Measurements from ENCODE around the gene UIMC1. TPM values are rescaled to one million over a fixed set of nuclear protein-coding genes. Genes with fewer than 3 reads are reported as not detected.

The UIMC1 gene
- total and polyA plus RNA-seq, 8 donors = 11.6 to 81.7 (median 33.2) TPM

DNA sequence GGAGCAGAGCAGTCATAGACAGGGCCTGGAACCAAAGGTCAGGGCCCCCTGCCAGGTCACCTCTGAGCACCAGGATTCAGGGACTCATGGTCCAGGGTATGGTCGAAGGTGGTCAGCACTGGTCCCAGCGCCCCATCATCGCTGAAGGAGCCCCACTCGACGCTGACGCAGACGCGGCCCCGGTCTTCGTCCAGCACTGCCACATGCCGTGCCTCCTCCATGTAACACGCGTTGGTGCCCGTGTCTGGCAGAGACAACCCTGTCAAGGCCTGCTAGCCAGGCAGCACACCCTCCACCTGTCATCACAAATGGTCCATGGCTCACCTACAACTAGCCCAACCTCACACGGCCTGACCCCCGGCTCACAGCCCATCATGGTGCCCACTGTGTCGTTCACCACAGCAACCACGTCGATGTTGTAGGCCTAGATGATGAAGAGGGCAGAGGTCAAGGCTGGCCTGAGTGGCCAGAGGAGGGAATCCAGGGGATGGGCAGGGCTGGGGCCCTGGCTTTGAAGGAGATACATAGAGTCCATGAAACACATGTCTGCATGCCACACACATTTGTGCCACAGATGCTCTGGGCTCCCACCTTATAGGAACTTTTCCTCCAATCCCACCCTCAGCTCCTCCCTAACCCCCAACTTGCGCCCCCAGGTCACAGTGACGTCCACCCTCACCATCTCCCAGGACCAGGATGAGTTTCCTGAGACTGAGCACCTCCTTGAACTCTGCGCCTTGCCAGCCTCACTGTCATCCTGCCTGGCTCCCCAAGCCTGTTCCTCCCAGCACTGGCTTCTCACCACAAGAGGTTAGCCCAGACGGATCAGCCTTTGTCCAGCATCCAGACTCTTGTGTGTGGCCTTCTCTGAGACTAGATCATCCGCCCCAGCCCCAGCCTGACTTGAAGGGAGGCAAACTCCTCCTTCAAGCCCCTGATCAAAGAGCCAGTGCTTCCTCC, 117.0 kb downstream of the UIMC1 start:
- intact Hi-C loops (cut with DNase I; ENCODE audit: low total_unique reads) = no loop called here
- no peaks in the 10 kb centered on the region for H3K36me3 ChIP-seq
- H3K27ac ChIP-seq = no peak overlapping the region
- H3K9me3 ChIP-seq = no peaks in the 10 kb centered on the region
- WGBS, 5 donors = 89 to 94% (median 91%) methylated on average over 14 to 24 of the region's 24 CpGs
- H3K4me3 ChIP-seq = no peak overlapping the region
- H3K27me3 ChIP-seq = peaks cover 0 to 4% (median 0%) of the 10 kb centered on the region in 3 donors
- H3K4me1 ChIP-seq = no peaks in the 10 kb centered on the region
- TF ChIP-seq EP300 (IDR thresholded peaks at IDR 0.05) (no peak), POLR2A (IDR thresholded peaks at IDR 0.05) (no peak), POLR2AphosphoS5 (IDR thresholded peaks at IDR 0.05) (no peak)
- TF ChIP-seq, protein P1, sequence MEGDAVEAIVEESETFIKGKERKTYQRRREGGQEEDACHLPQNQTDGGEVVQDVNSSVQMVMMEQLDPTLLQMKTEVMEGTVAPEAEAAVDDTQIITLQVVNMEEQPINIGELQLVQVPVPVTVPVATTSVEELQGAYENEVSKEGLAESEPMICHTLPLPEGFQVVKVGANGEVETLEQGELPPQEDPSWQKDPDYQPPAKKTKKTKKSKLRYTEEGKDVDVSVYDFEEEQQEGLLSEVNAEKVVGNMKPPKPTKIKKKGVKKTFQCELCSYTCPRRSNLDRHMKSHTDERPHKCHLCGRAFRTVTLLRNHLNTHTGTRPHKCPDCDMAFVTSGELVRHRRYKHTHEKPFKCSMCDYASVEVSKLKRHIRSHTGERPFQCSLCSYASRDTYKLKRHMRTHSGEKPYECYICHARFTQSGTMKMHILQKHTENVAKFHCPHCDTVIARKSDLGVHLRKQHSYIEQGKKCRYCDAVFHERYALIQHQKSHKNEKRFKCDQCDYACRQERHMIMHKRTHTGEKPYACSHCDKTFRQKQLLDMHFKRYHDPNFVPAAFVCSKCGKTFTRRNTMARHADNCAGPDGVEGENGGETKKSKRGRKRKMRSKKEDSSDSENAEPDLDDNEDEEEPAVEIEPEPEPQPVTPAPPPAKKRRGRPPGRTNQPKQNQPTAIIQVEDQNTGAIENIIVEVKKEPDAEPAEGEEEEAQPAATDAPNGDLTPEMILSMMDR (IDR thresholded peaks at IDR 0.05) = no peak
- no peak for DNase-seq

DNA sequence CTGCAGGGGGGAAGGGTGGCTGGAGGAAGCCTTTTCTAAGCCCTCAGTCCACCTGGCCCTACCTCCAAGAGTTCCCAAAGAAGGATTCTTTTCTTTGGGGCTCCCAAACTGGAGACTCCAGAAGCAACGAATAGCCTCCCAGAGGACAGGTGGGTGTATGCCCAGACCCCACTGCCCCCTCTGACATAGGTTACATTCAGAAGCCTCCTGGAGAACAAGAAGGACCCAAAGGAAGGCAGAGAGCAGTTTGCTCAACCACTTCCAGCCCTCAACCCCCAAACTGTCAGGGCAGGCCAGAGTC, 117.8 kb downstream of the UIMC1 start:
- Histone ChIP-seq H3K9me3 (no peaks in the 10 kb centered on the region), H3K4me1 (no peaks in the 10 kb centered on the region), H3K27me3 (peaks cover 0 to 4% (median 0%) of the 10 kb centered on the region in 3 donors), H3K36me3 (no peaks in the 10 kb centered on the region), H3K4me3 (no peak overlapping the region), H3K27ac (no peak overlapping the region)
- intact Hi-C loops (cut with DNase I; ENCODE audit: low total_unique reads) = no loop called here
- WGBS, 5 donors = 60 to 83% (median 71%) methylated on average over 1 of the region's 1 CpG
- no peak for DNase-seq
- no peak for TF ChIP-seq POLR2AphosphoS5 (IDR thresholded peaks at IDR 0.05)

DNA sequence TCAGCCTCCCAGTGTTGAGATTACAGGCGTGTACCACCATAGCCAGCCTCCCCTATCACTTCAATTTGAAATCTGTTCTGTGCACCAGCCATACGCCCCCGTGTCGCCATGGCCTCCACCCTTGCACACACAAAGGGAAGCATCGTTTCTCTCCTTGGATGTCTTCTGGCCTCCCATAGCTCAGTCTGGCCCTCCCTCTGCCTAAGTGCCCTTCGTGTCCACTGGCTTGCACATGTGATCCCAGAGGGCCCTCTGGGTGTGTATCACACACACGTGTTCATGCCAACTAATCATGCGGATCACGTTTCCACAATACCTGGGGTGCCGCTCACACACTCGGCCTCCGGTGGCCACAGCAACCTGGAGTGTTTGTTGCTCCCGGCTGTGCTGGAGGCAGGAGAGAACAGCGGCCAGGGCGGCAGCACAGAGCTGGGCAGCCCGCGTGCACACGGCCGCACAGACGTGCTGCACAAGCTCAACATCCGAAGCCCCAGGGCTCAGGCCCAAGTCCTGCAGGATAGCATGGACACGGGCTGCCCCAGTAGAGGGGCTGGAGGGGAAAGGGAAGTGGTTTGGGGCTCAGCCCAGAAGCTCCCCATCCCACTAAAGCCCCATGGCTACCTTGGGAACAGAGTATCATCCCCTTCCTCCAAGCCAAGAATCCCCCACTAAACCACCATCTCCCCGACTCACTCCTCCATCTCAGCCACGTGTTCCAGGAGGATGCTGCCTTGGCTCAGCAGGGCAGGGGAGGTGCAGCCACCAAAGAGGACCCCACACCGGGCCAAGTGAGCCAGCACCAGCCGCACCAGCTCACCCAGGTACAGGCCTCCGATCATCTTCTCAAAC, 118.3 kb downstream of the UIMC1 start:
- DNase-seq = no peak
- no peak overlapping the region for H3K27ac ChIP-seq
- H3K4me1 ChIP-seq = no peaks in the 10 kb centered on the region
- no peak overlapping the region for H3K4me3 ChIP-seq
- TF ChIP-seq POLR2AphosphoS5 (IDR thresholded peaks at IDR 0.05) (no peak), EP300 (IDR thresholded peaks at IDR 0.05) (no peak), POLR2A (IDR thresholded peaks at IDR 0.05) (no peak)
- TF ChIP-seq, protein P1 (IDR thresholded peaks at IDR 0.05) = no peak
- no peaks in the 10 kb centered on the region for H3K36me3 ChIP-seq
- 82 to 92% (median 87%) methylated on average over 22 to 27 of the region's 27 CpGs for WGBS, 5 donors
- no peaks in the 10 kb centered on the region for H3K9me3 ChIP-seq
- intact Hi-C loops (cut with DNase I; ENCODE audit: low total_unique reads) = no loop called here
- peaks cover 0 to 4% (median 0%) of the 10 kb centered on the region in 3 donors for H3K27me3 ChIP-seq

DNA sequence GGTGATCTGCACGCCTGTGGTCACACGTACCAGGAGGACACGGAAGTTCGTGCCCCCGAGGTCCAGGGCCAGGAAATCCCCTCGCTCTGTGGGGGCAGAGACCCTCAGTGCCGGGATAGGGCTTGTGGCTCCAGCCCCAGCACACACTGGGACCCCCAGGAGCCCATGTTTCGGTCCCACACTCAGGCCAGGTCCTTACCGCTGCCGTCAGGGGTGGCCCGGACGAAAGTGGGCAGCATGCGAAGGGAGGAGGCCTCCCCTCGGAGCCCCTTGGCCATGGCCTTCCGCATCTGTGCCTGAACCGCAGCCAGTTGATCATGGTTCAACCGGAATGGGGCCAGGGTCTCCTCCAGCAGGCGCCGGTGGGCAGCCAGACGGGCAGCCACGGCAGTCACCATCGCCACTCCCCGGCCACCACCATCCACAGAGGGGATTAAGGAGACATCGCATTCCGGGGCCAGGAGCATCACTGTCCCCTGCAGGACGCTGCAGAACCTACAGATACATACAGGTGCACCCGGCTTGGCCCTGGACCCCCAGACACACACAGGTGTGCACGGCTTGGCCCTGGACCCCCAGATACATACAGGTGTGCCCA, 119.2 kb downstream of the UIMC1 start:
- no peak overlapping the region for H3K27ac ChIP-seq
- no peak overlapping the region for H3K4me3 ChIP-seq
- 86 to 91% (median 89%) methylated on average over 21 to 28 of the region's 28 CpGs for WGBS, 5 donors
- peaks cover 0 to 4% (median 0%) of the 10 kb centered on the region in 3 donors for H3K27me3 ChIP-seq
- TF ChIP-seq EP300 (IDR thresholded peaks at IDR 0.05) = no peak
- TF ChIP-seq, protein P1 (IDR thresholded peaks at IDR 0.05) = no peak
- no peak for TF ChIP-seq POLR2A (IDR thresholded peaks at IDR 0.05)
- TF ChIP-seq POLR2AphosphoS5 (IDR thresholded peaks at IDR 0.05) = no peak
- intact Hi-C loops (cut with DNase I; ENCODE audit: low total_unique reads) = no loop called here
- no peaks in the 10 kb centered on the region for H3K36me3 ChIP-seq
- no peak for DNase-seq
- H3K4me1 ChIP-seq = no peaks in the 10 kb centered on the region
- H3K9me3 ChIP-seq = no peaks in the 10 kb centered on the region

Data from stomach (tissue), 9 donors.